Measurements from ENCODE around the gene ZNF580. TPM values are rescaled to one million over a fixed set of nuclear protein-coding genes. Genes with fewer than 3 reads are reported as not detected.

Gene ZNF580
- polyA plus RNA-seq, 3 donors, result 9.7 to 46.5 (median 10.7) TPM

DNA sequence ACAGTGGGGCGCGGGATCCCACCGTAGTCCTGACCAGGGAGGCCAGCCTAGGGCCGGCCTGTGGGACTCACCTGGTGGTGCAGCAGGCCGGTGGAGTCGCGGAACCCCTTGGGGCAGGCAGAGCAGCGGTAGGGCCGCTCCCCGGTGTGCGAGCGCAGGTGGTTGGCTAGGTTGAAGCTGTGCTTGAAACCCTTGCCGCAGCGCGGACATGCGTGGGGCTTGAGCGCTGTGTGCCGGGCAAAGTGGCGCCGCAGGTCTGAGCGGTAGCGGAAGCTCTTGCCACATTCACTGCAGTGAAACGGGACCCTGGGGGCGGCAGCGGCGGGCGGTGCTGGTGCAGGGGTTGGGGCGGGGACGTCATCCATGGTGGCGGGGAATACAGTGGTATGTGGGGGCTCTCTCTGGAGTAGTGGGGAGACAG lies 43.3 kb upstream of the ZNF580 start:
- Histone ChIP-seq H3K79me2 (ENCODE audit: insufficient read depth, low read length) (peaks cover 29% of the 10 kb centered on the region), H3K4me3 (replicated peaks in 1 of 3; ENCODE audit: low read depth in 2 of 3, low read length in 3 of 3) (no peak overlapping the region), H3K9me3 (replicated peaks in 1 of 2; ENCODE audit: control insufficient read depth in 1 of 2, insufficient read depth in 1 of 2, low read length in 2 of 2) (peaks cover 0 to 10% of the 10 kb centered on the region in 2 donors), H3K4me1 (ENCODE audit: control insufficient read depth in 1 of 2, insufficient read depth in 2 of 2, low read length in 2 of 2) (peaks cover 11 to 17% of the 10 kb centered on the region in 2 donors), H3K4me2 (replicated peaks; ENCODE audit: extremely low read depth, low read length, poor library complexity, severe bottlenecking) (no peak overlapping the region), H3K27ac (ENCODE audit: low read depth in 1 of 2, low read length in 2 of 2) (no peak overlapping the region), H4K20me1 (ENCODE audit: insufficient read depth, low read length) (no peaks in the 10 kb centered on the region), H3K27me3 (ENCODE audit: control insufficient read depth in 2 of 2, insufficient read depth in 2 of 2, low read length in 2 of 2) (no peaks in the 10 kb centered on the region), H3K36me3 (replicated peaks in 1 of 2; ENCODE audit: control insufficient read depth in 1 of 2, insufficient read depth in 2 of 2, low read length in 2 of 2) (peaks cover 24 to 43% of the 10 kb centered on the region in 2 donors), H3K9ac (ENCODE audit: insufficient read depth, low read length, poor library complexity, severe bottlenecking) (no peak overlapping the region), H2AFZ (ENCODE audit: insufficient read depth, low read depth, low read length, poor library complexity, severe bottlenecking) (no peak overlapping the region)
- no peak overlapping the region for H3K27ac Mint-ChIP-seq
- no peak for DNase-seq
- TF ChIP-seq, protein P1, sequence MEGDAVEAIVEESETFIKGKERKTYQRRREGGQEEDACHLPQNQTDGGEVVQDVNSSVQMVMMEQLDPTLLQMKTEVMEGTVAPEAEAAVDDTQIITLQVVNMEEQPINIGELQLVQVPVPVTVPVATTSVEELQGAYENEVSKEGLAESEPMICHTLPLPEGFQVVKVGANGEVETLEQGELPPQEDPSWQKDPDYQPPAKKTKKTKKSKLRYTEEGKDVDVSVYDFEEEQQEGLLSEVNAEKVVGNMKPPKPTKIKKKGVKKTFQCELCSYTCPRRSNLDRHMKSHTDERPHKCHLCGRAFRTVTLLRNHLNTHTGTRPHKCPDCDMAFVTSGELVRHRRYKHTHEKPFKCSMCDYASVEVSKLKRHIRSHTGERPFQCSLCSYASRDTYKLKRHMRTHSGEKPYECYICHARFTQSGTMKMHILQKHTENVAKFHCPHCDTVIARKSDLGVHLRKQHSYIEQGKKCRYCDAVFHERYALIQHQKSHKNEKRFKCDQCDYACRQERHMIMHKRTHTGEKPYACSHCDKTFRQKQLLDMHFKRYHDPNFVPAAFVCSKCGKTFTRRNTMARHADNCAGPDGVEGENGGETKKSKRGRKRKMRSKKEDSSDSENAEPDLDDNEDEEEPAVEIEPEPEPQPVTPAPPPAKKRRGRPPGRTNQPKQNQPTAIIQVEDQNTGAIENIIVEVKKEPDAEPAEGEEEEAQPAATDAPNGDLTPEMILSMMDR (IDR thresholded peaks at IDR 0.05), result no peak
- no peak overlapping the region for H3K4me3 Mint-ChIP-seq
- peaks cover 29 to 42% of the 10 kb centered on the region in 2 donors for H3K36me3 Mint-ChIP-seq
- no peaks in the 10 kb centered on the region for H3K27me3 Mint-ChIP-seq (ENCODE audit: low read depth in 3 of 3)
- 96% methylated on average over 18 of the region's 30 CpGs for WGBS (ENCODE audit: insufficient coverage)
- intact Hi-C loops (cut with micrococcal nuclease), result no loop called here
- H3K9me3 Mint-ChIP-seq, result peaks cover 6 to 20% (median 12%) of the 10 kb centered on the region in 7 donors
- H3K4me1 Mint-ChIP-seq, result peaks cover 17% of the 10 kb centered on the region

GRCh38 chr19:55598034-55598433 lies 42.8 kb upstream of the ZNF580 start:
- Mint-ChIP-seq H3K27me3 (ENCODE audit: low read depth in 3 of 3) (no peaks in the 10 kb centered on the region), H3K9me3 (peaks cover 6 to 20% (median 12%) of the 10 kb centered on the region in 7 donors), H3K27ac (peak overlapping the region in 5 of 7 donors; percentile 12 to 63 (median 46)), H3K4me1 (peaks cover 17% of the 10 kb centered on the region), H3K4me3 (no peak overlapping the region), H3K36me3 (peaks cover 29 to 44% of the 10 kb centered on the region in 2 donors)
- no peak for DNase-seq
- Histone ChIP-seq H2AFZ (ENCODE audit: insufficient read depth, low read depth, low read length, poor library complexity, severe bottlenecking) (no peak overlapping the region), H3K9ac (ENCODE audit: insufficient read depth, low read length, poor library complexity, severe bottlenecking) (no peak overlapping the region), H3K9me3 (replicated peaks in 1 of 2; ENCODE audit: control insufficient read depth in 1 of 2, insufficient read depth in 1 of 2, low read length in 2 of 2) (peaks cover 0 to 10% of the 10 kb centered on the region in 2 donors), H3K79me2 (ENCODE audit: insufficient read depth, low read length) (peaks cover 35% of the 10 kb centered on the region), H3K27me3 (ENCODE audit: control insufficient read depth in 2 of 2, insufficient read depth in 2 of 2, low read length in 2 of 2) (no peaks in the 10 kb centered on the region), H4K20me1 (ENCODE audit: insufficient read depth, low read length) (no peaks in the 10 kb centered on the region), H3K4me1 (ENCODE audit: control insufficient read depth in 1 of 2, insufficient read depth in 2 of 2, low read length in 2 of 2) (peaks cover 11 to 22% of the 10 kb centered on the region in 2 donors), H3K4me3 (replicated peaks in 1 of 3; ENCODE audit: low read depth in 2 of 3, low read length in 3 of 3) (no peak overlapping the region), H3K4me2 (replicated peaks; ENCODE audit: extremely low read depth, low read length, poor library complexity, severe bottlenecking) (no peak overlapping the region), H3K36me3 (replicated peaks in 1 of 2; ENCODE audit: control insufficient read depth in 1 of 2, insufficient read depth in 2 of 2, low read length in 2 of 2) (peaks cover 24 to 49% of the 10 kb centered on the region in 2 donors), H3K27ac (ENCODE audit: low read depth in 1 of 2, low read length in 2 of 2) (no peak overlapping the region)
- intact Hi-C loops (cut with micrococcal nuclease), result loop anchor here in 1 of 2 donors (2.0 kb wide), 1 partner anchor 27 kb away; the partner anchor contains the start of gene ZNF784
- 96% methylated on average over 8 of the region's 9 CpGs for WGBS (ENCODE audit: insufficient coverage)
- TF ChIP-seq, protein P1 (IDR thresholded peaks at IDR 0.05), result no peak

Measured in CD14-positive monocyte (primary cell).